ENCODE data around the gene MMAB. TPM values are rescaled to one million over a fixed set of nuclear protein-coding genes. Genes with fewer than 3 reads are reported as not detected.

Gene MMAB
- total RNA-seq, 1 experiment from 2014 or later = 24.3 TPM

GRCh38 chr12:109596418-109597244, 23.3 kb upstream of the MMAB start:
- H2AFZ ChIP-seq (ENCODE audit: low read length) = no peak overlapping the region
- H3K9ac ChIP-seq (ENCODE audit: extremely low read depth, insufficient read length, low read length) = no peak overlapping the region
- no peak overlapping the region for H4K91ac ChIP-seq (ENCODE audit: insufficient read length, low read depth, low read length)
- H3K18ac ChIP-seq (ENCODE audit: insufficient read length, low read depth, low read length) = no peak overlapping the region
- H3K79me2 ChIP-seq (ENCODE audit: insufficient read depth, low read length) = no peaks in the 10 kb centered on the region
- no peak overlapping the region for H3K56ac ChIP-seq (ENCODE audit: insufficient read length, low read depth, low read length)
- H3K4me2 ChIP-seq (ENCODE audit: insufficient read depth, insufficient read length, low read length) = no peak overlapping the region
- peaks cover 11 to 20% of the 10 kb centered on the region in 2 experiments for H3K4me1 Mint-ChIP-seq
- TF ChIP-seq CTCF (conservative IDR thresholded peaks at IDR 0.05) = no peak
- H4K20me1 ChIP-seq (ENCODE audit: control insufficient read depth, insufficient read depth, insufficient read length) = no peaks in the 10 kb centered on the region
- no peak overlapping the region for H4K5ac ChIP-seq (ENCODE audit: insufficient read length, low read depth, low read length)
- H3K27ac ChIP-seq (ENCODE audit: insufficient read length, low read depth, low read length) = no peak overlapping the region
- no peaks in the 10 kb centered on the region; a peak in 1 of 5 replicates for H3K9me3 Mint-ChIP-seq
- no peak overlapping the region for H3T11ph ChIP-seq (ENCODE audit: low read length)
- WGBS (ENCODE audit: extremely low coverage, insufficient read length, low lambda C conversion rate) = no CpG with 5 or more reads among the region's 24 CpGs
- H3K14ac ChIP-seq (ENCODE audit: insufficient read depth, low read length) = no peak overlapping the region
- H3K23me2 ChIP-seq (ENCODE audit: insufficient read length, low read depth, low read length, poor library complexity, severe bottlenecking) = no peaks in the 10 kb centered on the region
- H2BK20ac ChIP-seq (ENCODE audit: low read depth, low read length, poor library complexity, severe bottlenecking) = no peak overlapping the region
- DNase-seq = peak; percentile 53
- no peaks in the 10 kb centered on the region for H3K79me1 ChIP-seq (ENCODE audit: insufficient read depth, low read depth, low read length, poor library complexity, severe bottlenecking)
- H3K27me3 Mint-ChIP-seq (ENCODE audit: low read depth) = no peaks in the 10 kb centered on the region; the same call in 1 of the 2 replicates
- no peak overlapping the region for H2AK5ac ChIP-seq (ENCODE audit: insufficient read length, low read length)
- H3K4me3 Mint-ChIP-seq = no peak overlapping the region
- no peaks in the 10 kb centered on the region for H3K27me3 ChIP-seq (ENCODE audit: insufficient read depth, low read length)
- no peak overlapping the region for H2BK120ac ChIP-seq (ENCODE audit: low read depth, low read length, poor library complexity, severe bottlenecking)
- H4K8ac ChIP-seq (replicated peaks; ENCODE audit: insufficient read length, low read depth, low read length) = no peak overlapping the region
- H3K36me3 Mint-ChIP-seq (ENCODE audit: insufficient read depth in 1 of 3, low read depth in 3 of 3) = peaks cover 2 to 14% (median 12%) of the 10 kb centered on the region in 3 experiments; a peak in 4 of 7 replicates
- no peak overlapping the region for H3K4ac ChIP-seq (ENCODE audit: low read depth, low read length)
- H3K9me3 ChIP-seq (ENCODE audit: control insufficient read depth, low read depth, low read length) = no peaks in the 10 kb centered on the region
- no peaks in the 10 kb centered on the region for H3K4me1 ChIP-seq (ENCODE audit: insufficient read depth, low read length)
- no peak overlapping the region for H2BK12ac ChIP-seq (ENCODE audit: insufficient read length, low read depth, low read length)
- no peak overlapping the region for H2BK15ac ChIP-seq (ENCODE audit: low read depth, low read length)
- no peak overlapping the region for H3K23ac ChIP-seq (ENCODE audit: insufficient read length, low read depth, low read length)
- no peak overlapping the region for H3K27ac Mint-ChIP-seq
- H2BK5ac ChIP-seq (ENCODE audit: insufficient read length, low read length) = no peak overlapping the region
